ENCODE measurements around the gene GDI2. TPM values are rescaled to one million over a fixed set of nuclear protein-coding genes. Genes with fewer than 3 reads are reported as not detected.
"Not testable (repeated sequence)": the region's sequence is repeated elsewhere in the genome, so short reads cannot be mapped to it uniquely, and the experiment has no call there.

GDI2 gene
- total RNA-seq, 1 donor from 2014 or later = 107 TPM

- intact Hi-C loops (cut with micrococcal nuclease) = no loop called here
- ATAC-seq (no peak), DNase-seq (no peak)
These were observed 8.0 kb downstream of the GDI2 start for GRCh38 chr10:5805260-5805659.

GRCh38 chr10:5804386-5804785 lies 8.8 kb downstream of the GDI2 start:
- intact Hi-C loops (cut with micrococcal nuclease) = no loop called here
- DNase-seq = no peak
- ATAC-seq = no peak

DNA sequence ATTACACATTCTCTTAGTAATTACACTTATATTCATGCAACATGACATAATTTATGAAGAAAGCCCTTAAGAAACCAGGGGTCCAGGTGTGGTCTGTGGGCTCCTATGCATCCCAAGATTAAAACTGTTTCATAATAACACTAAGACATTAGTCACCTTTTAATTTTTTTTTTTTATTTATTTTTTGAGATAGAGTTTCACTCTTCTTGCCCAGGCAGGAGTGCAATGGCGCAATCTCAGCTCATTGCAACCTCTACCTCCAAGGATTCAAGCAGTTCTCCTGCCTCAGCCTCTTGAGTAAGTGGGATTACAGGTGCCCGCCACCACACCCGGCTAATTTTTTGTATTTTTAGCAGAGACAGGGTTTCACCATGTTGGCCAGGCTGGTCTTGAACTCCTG lies 12.5 kb downstream of the GDI2 start:
- DNase-seq (no peak), ATAC-seq (no peak)
- intact Hi-C loops (cut with micrococcal nuclease) = no loop called here

GRCh38 chr10:5794236-5794635 lies 19.0 kb downstream of the GDI2 start:
- ATAC-seq = no peak
- intact Hi-C loops (cut with micrococcal nuclease) = no loop called here
- no peak for DNase-seq

DNA sequence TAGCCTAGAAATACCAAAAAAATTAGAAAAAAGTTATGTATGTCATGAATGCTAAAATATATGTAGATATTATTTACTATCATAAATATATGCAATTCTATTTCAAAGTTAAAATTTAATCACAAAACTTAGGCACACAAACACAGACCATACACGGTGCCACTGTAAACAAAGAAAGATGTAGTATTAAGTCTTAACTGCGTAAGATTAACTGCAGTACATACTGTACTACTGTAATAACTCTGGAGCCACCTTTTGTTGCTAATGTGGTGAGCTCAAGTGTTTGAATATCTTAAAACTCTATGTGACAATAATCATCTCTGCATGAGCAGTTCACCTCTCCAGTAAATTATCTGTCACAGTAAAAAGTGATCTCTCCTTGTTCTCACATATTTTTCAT lies 23.6 kb downstream of the GDI2 start:
- no peak for DNase-seq
- intact Hi-C loops (cut with micrococcal nuclease) = no loop called here

GRCh38 chr10:5788969-5789368 lies 24.3 kb downstream of the GDI2 start:
- ATAC-seq = no peak
- no peak for DNase-seq
- intact Hi-C loops (cut with micrococcal nuclease) = no loop called here

More for the DNA sequence above, 23.6 kb downstream of the GDI2 start:
- ATAC-seq = no peak

GRCh38 chr10:5783300-5783699 lies 29.9 kb downstream of the GDI2 start:
- intact Hi-C loops (cut with micrococcal nuclease) = no loop called here
- ATAC-seq (no peak), DNase-seq (no peak)

- intact Hi-C loops (cut with micrococcal nuclease) = no loop called here
These were observed 31.1 kb downstream of the GDI2 start for GRCh38 chr10:5782174-5782573.

DNA sequence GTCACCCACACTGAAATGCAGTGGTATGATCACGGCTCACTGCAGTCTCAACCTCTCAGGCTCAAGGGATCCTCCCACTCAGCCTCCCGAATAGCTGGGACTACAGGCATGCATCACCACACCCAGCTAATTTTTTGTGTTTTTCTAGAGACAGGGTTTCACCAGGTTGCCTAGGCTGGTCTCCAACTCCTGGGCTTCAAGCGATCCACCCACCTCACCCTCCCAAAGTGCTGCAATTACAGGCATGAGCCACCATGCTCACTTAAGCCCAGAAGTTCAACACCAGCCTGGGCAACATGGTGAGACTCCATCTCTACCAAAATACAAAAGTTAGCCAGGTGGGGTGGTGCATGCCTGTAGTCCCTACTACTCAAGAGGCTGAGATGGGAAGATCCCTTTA lies 33.5 kb downstream of the GDI2 start:
- intact Hi-C loops (cut with micrococcal nuclease) = no loop called here
- DNase-seq = no peak
- ATAC-seq = no peak

More at GRCh38 chr10:5782174-5782573, 31.1 kb downstream of the GDI2 start:
- DNase-seq = no peak
- no peak for ATAC-seq

DNA sequence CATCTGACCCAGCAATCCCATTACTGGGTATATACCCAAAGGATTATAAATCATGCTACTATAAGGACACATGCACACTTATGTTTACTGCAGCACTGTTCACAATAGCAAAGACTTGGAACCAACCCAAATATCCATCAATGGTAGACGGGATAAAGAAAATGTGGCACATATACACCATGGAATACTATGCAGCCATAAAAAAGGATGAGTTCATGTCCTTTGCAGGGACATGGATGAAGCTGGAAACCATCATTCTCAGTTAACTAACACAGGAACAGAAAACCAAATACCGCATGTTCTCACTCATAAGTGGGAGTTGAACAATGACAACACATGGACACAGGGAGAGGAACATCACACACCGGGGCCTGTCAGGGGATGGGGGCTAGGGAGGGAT lies 35.5 kb downstream of the GDI2 start:
- ATAC-seq; DNase-seq; intact Hi-C loops (cut with micrococcal nuclease): not testable (repeated sequence)

GRCh38 chr10:5776881-5777197 lies 36.4 kb downstream of the GDI2 start:
- intact Hi-C loops (cut with micrococcal nuclease) = no loop called here
- no peak for DNase-seq
- peak; percentile 43 for ATAC-seq

GRCh38 chr10:5776136-5776880 lies 36.9 kb downstream of the GDI2 start:
- ATAC-seq (peak; percentile 71), DNase-seq (no peak)
- intact Hi-C loops (cut with micrococcal nuclease) = no loop called here

- ATAC-seq (peak; percentile 50), DNase-seq (peak; percentile 53)
- intact Hi-C loops (cut with micrococcal nuclease) = no loop called here
These were observed 37.5 kb downstream of the GDI2 start for GRCh38 chr10:5775685-5776084.

DNA sequence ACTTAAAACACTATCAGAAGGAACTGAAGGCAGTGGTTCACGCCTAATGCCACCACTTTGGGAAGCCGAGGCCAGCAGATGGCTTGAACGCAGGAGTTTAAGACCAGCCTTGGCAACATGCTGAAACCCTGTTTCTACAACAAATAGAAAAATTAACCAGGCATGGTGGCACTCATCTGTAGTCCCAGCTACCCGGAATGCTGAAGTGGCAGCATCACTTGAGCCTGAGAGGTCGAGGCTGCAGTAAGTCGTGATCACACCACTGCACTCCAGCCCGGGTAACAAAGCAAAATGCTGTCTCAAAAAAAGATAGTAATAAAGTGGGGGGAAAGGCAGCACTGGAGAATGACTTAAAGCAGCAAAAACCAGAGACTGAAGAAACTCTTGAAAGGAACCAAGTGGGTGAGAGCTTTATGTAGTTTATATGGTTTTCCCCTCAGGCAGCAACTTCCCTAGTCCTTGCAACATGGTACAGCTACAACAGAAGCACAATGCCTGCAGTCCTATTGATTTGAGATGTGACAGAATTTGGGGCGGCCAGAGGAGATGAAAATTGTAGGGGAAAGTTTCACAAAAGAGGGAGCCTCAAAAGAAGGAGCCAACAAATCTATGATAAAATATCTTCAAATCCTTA lies 38.1 kb downstream of the GDI2 start:
- intact Hi-C loops (cut with micrococcal nuclease) = no loop called here
- ATAC-seq = no peak
- DNase-seq = no peak

GRCh38 chr10:5766189-5766588 lies 47.0 kb downstream of the GDI2 start:
- intact Hi-C loops (cut with micrococcal nuclease) = no loop called here
- ATAC-seq = no peak
- DNase-seq = no peak

DNA sequence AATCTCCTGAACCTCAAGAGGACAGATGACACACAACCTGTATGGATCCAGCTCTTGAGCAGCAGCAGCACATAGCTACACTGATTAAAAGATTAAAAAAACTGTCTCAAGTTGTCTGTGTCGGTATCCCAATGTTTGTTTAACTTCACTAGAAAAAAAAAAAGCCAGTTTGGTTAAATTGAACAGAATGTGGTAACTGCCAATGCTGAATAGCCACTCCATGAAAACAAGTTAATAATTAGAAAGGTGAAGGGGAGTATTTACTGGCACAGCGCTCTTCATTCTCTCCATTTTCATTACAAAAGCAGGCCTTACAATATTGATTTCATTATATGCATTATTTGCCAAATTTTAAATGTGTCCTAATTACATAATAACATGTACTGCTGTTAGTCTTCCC lies 47.6 kb downstream of the GDI2 start:
- intact Hi-C loops (cut with micrococcal nuclease) = no loop called here
- DNase-seq (no peak), ATAC-seq (no peak)

GRCh38 chr10:5764422-5765297 lies 48.6 kb downstream of the GDI2 start:
- DNase-seq = no peak
- intact Hi-C loops (cut with micrococcal nuclease) = no loop called here
- ATAC-seq = no peak

DNA sequence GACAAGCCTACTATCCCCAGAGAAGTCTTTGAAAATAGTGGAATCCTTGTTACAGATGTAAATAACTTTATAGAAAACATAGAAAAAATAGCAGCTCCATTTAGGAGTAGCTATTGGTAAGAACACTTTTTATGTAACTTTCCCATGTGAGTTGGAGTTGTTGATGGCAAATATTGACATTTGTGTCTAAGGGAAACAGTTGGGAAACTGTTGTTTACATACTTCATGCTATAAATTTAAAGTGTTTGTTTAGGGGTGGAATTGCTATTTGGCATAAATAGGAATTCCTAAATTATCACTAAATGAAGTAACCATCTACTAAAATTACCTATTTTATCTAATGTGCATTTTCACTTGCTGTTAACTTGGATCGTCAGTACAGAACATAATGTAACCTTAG lies 50.7 kb downstream of the GDI2 start:
- ATAC-seq = no peak
- DNase-seq = no peak
- intact Hi-C loops (cut with micrococcal nuclease) = no loop called here

DNA sequence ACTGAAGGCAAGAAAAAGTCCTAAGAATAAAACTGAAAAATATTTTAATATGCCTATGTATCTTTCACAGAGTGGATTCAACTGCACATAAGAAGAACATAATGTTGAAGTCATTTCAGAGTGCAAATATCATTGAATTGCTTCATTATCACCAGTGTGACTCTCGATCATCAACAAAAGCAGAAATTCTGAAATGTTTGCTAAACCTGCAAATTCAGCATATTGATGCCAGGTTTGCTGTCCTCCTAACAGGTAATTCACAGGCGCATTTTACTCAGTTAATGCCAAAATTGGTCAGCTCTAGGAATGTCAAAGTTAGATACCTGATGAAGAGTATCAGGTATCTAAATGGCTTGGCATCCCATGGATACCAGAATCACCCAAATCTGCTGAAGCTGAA lies 52.0 kb downstream of the GDI2 start:
- intact Hi-C loops (cut with micrococcal nuclease) = no loop called here
- DNase-seq = no peak
- no peak for ATAC-seq

DNA sequence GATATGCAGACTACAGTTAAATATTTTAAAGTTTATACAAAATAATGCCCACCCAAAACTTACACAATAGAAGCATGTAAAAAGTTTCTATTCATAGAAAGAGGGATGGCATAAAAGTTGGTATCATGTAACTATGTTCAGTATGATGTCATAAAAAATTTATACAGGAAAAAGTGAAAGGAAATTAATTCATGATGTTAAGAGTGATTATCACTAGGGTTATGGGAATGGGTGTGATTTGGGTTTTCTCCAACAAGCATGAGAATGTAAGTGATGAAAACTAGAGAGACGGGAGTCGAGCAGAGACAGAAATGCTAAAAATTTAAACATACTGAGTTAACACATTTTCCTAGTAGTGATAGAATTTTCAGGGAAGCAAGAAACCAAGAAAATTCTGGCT lies 52.7 kb downstream of the GDI2 start:
- DNase-seq (no peak), ATAC-seq (no peak)
- intact Hi-C loops (cut with micrococcal nuclease) = no loop called here

Measured in left ventricle myocardium superior (tissue), 1 donor.